Tibial nerve (tissue), 4 donors: Measurements from ENCODE around the gene VDAC1.

ENCODE experiments used
- CTCF ChIP-seq, 5 experiments: fragments of 200-600 bp in 3 of 5; fragments of 450-650 bp in 2 of 5; sonication (generic) in 3 of 5; IDR thresholded peaks; one replicate each; pipeline ENCODE4 v1.5.1; 2016 to 2019; ENCODE audit warnings: antibody characterized with exemption in 5 of 5, mild to moderate bottlenecking in 3 of 5, moderate library complexity in 2 of 5
- EP300 ChIP-seq, 2 donors: sonication (generic); formaldehyde crosslinking; IDR thresholded peaks; one replicate each; pipeline ENCODE4 v1.6.1; 2017; ENCODE audit warnings: antibody characterized with exemption in 2 of 2, mild to moderate bottlenecking in 1 of 2
- POLR2A ChIP-seq, 2 donors: fragments of 450-650 bp; IDR thresholded peaks; one replicate each; pipeline ENCODE4 v1.6.1; 2017; ENCODE audit warnings: antibody characterized with exemption in 2 of 2, mild to moderate bottlenecking in 2 of 2, moderate library complexity in 2 of 2

DNA sequence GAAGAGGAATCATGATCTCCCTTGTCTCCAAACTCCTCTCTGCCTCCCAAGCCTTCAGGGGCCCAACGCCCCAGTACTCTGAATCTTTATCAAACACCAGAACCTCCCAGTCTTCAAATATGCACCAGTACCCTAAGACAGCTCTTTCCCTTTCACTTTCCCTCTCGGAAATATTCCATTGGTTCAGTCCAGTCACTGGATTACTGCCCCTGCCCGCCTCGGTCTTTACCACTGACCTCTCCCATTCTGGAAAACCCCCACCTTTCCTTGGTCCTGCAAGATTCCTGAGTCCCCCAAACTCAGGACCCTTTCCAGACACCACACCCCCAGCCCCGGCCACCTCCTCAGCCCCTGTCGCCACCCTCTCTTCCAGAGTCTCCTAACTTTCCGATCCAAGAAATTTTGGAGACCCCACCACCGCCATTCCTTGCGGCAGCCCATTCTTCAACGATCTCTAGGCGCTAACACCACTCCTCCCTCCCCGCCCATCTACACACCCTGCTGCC lies 37.0 kb downstream of the VDAC1 start:
- no peak for TF ChIP-seq CTCF (IDR thresholded peaks at IDR 0.05)
- no peak for TF ChIP-seq EP300 (IDR thresholded peaks at IDR 0.05)
- no peak for TF ChIP-seq POLR2A (IDR thresholded peaks at IDR 0.05)
